ENCODE results near the gene XPO5. TPM values are rescaled to one million over a fixed set of nuclear protein-coding genes. Genes with fewer than 3 reads are reported as not detected.
"Not testable (repeated sequence)": the region's sequence is repeated elsewhere in the genome, so short reads cannot be mapped to it uniquely, and the experiment has no call there.

The XPO5 gene
- total RNA-seq, 1 donor = 29.0 TPM

DNA sequence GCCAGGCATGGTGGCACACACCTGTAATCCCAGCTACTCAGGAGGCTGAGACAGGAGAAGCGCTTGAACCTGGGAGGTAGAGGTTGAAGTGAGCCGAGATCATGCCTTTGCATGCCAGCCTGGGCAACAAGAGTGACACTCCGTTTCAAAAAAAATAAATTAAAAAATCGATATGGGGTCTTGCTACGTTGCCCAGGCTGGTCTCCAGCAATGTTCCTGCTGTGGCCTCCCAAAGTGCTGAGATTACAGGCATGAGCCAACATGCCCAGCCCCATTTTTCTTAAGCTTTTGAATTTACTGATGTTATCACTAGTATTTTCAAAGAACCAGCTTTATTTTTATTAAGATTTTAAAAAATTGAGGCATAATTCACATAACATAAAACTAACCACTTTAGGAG is 35.3 kb downstream of the XPO5 start:
- TF ChIP-seq, protein P1, sequence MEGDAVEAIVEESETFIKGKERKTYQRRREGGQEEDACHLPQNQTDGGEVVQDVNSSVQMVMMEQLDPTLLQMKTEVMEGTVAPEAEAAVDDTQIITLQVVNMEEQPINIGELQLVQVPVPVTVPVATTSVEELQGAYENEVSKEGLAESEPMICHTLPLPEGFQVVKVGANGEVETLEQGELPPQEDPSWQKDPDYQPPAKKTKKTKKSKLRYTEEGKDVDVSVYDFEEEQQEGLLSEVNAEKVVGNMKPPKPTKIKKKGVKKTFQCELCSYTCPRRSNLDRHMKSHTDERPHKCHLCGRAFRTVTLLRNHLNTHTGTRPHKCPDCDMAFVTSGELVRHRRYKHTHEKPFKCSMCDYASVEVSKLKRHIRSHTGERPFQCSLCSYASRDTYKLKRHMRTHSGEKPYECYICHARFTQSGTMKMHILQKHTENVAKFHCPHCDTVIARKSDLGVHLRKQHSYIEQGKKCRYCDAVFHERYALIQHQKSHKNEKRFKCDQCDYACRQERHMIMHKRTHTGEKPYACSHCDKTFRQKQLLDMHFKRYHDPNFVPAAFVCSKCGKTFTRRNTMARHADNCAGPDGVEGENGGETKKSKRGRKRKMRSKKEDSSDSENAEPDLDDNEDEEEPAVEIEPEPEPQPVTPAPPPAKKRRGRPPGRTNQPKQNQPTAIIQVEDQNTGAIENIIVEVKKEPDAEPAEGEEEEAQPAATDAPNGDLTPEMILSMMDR (IDR thresholded peaks at IDR 0.05; ENCODE audit: insufficient read depth, low read length) = no peak
- DNase-seq (ENCODE audit: low read depth) = no peak
- no peak overlapping the region for H3K4me3 ChIP-seq (ENCODE audit: low read depth, low read length)

DNA sequence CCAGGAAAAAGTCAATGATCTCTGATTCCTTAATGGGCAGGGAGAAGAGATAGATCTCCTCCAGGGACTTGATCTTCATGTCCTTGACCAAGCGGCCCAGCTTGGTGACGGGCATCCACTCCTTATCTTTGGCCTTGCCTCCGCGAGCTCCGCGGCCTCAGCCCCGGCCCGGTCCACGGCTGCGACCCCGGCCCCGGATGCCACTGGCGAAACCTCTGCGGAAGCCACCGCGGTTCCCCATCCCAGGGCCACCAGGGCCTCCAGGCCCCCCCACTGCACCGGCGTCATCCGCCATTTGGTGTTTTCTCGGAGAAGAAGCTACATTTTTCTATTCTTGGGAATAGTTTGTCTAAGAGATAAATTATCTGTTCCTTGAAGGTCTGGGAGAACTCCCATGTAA is 36.4 kb downstream of the XPO5 start:
- DNase-seq (ENCODE audit: low read depth); H3K4me3 ChIP-seq (ENCODE audit: low read depth, low read length): not testable (repeated sequence)

- not testable (repeated sequence) for DNase-seq (ENCODE audit: low read depth)
Measured at GRCh38 chr6:43538986-43539385, 36.9 kb downstream of the XPO5 start.

DNA sequence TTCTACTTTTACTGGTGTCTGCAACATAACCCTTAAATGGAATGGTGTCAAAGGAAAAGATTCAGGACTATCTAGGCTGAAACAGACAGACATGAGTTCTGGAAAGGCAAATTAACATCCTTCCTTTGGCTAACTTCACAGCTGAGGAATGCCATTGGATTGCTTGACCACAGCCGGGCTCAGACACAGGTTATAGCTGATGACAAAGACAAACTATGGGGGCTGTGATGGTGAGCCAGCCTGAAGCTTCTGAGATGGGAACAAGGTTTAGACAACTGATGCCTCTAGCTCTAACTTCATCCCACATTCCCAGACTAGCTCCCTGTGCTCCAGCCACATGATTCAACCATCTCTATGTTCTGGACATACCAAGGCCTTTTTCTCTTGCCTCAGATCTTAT is 43.6 kb downstream of the XPO5 start:
- no peak overlapping the region for H3K4me3 ChIP-seq (ENCODE audit: low read depth, low read length)
- TF ChIP-seq, protein P1 (IDR thresholded peaks at IDR 0.05; ENCODE audit: insufficient read depth, low read length) = no peak
- DNase-seq (ENCODE audit: low read depth) = no peak

More at GRCh38 chr6:43538986-43539385, 36.9 kb downstream of the XPO5 start:
- not testable (repeated sequence) for H3K4me3 ChIP-seq (ENCODE audit: low read depth, low read length)

DNA sequence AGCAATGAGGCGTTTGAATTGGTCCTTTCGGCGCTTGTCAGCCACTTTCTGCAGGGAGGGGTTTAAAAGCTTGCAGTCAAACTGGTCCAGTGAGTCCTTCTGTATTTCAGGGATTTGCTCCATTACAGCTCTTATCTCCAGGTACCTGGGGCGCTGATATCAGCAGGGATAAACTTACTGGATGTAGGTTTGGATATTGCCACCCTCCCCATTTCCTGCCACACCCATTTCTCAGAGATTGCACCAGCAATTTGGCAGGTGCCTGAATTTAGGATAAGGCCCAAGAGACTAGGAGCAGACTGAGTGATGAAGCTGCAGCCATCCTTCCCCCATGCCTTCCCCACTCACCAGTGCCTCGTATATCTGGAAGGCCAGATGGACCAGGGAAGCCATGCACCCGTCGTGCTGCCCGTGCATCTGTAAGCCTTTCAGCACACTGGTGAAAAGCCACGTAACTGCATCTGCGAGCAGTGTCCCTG is 51.3 kb downstream of the XPO5 start:
- TF ChIP-seq, protein P1 (IDR thresholded peaks at IDR 0.05; ENCODE audit: insufficient read depth, low read length) = no peak
- no peak overlapping the region for H3K4me3 ChIP-seq (ENCODE audit: low read depth, low read length)
- no peak for DNase-seq (ENCODE audit: low read depth)

DNA sequence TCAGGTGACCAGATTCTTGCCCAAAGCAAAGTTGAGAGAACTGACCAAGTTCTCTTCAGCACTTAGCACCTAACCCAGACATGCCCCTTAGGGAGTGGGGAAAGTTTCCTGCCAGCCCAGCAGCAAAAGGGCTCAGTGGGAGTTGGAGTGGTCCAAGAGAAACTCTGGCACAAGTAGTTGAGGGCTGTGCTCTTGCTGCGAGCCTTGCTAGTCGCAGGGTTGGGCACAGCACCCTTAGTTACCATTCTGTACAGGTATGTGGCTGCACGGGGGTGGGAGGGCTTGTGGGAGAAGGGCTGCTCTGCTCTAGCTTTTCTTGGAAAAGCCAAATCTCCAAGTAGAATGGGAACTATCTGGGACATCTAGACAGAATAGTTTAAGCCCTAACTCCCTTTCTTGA is 52.6 kb downstream of the XPO5 start:
- no peak for DNase-seq (ENCODE audit: low read depth)
- TF ChIP-seq, protein P1 (IDR thresholded peaks at IDR 0.05; ENCODE audit: insufficient read depth, low read length) = no peak
- no peak overlapping the region for H3K4me3 ChIP-seq (ENCODE audit: low read depth, low read length)

DNA sequence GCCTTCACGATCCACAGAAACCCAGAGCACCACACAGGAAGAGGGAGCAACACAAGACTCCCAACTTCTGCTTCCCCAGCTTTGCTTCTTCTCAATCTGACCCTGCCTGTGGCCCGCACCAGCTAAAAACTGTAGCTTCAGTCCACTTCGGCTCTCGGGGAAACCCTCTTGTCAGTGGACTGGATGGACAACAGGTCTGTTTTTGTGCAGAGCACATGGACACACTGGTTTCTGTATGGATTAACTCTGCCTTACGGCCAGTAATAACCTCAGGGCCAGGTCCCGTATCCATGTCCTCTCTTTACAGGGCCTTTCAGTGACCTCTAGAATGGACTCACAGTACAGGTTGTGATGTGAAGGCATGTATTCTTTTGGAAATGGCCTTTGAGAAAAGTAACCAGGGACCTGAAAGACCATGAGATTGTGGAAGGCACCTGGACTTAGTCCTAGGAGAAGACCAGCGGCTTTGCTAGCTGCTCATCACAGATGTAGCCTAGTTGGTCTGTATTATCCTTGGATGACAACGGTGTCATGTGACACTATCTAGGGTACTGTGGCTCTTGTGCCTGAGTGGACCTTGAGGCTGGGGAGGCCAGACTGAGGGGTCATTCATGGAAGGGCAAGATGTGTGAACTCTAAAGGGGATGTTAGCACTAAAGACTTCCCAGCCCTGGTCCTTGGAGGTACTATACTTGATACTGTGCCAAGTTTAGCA is 53.1 kb downstream of the XPO5 start:
- no peak for DNase-seq (ENCODE audit: low read depth)
- H3K4me3 ChIP-seq (ENCODE audit: low read depth, low read length) = no peak overlapping the region
- TF ChIP-seq, protein P1 (IDR thresholded peaks at IDR 0.05; ENCODE audit: insufficient read depth, low read length) = no peak

GRCh38 chr6:43521836-43522235 is 54.0 kb downstream of the XPO5 start:
- DNase-seq (ENCODE audit: low read depth) = no peak
- no peak overlapping the region for H3K4me3 ChIP-seq (ENCODE audit: low read depth, low read length)
- TF ChIP-seq, protein P1 (IDR thresholded peaks at IDR 0.05; ENCODE audit: insufficient read depth, low read length) = no peak

Measured in fibroblast of the aortic adventitia (primary cell).